ENCODE results near the gene TEX48. TPM values are rescaled to one million over a fixed set of nuclear protein-coding genes. Genes with fewer than 3 reads are reported as not detected.

Gene TEX48
- total RNA-seq, 2 experiments from 2014 or later: 0.57 to 1.2 TPM

DNA sequence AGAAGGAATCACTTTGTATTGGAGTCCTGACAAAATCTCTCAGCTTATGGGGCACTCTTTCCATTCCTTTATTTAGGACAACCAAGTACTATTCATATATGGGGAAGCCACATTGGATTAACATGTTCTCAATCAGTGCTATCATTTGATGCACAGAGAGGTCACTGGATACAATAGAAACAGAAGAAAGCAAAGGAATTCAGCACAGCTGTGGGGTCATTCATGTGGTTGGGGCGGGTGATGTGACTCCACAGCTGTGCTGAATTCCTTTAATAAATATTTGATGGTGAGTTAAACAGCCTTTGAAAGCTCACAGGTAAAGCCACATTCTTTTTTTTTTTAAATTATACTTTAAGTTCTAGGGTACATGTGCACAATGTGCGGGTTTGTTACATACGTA is 854 bp upstream of the TEX48 start:
- H3K27me3 Mint-ChIP-seq: no peaks in the 10 kb centered on the region
- peak overlapping the region; percentile 4 for H3K27ac Mint-ChIP-seq
- no peak overlapping the region for H3K4me3 Mint-ChIP-seq
- no peak for DNase-seq
- peaks cover 5% of the 10 kb centered on the region for H3K9me3 Mint-ChIP-seq
- ChIA-PET CTCF (interaction anchor here (0.7 to 10.6 kb wide), 17 partner anchors 9 to 841 kb away, joined by 3 to 242 read pairs (median 14); no protein-coding TSS in a partner anchor), POLR2A (interaction anchor here (0.7 kb wide), 1 partner anchor 230 kb away, joined by 3 read pairs; no protein-coding TSS in a partner anchor)
- intact Hi-C loops (cut with micrococcal nuclease): loop anchor here (1.0 kb wide), 3 partner anchors 36 to 331 kb away; no protein-coding TSS in a partner anchor
- peaks cover 58% of the 10 kb centered on the region for H3K4me1 Mint-ChIP-seq (ENCODE audit: low read depth)
- H3K36me3 Mint-ChIP-seq: peaks cover 9% of the 10 kb centered on the region

DNA sequence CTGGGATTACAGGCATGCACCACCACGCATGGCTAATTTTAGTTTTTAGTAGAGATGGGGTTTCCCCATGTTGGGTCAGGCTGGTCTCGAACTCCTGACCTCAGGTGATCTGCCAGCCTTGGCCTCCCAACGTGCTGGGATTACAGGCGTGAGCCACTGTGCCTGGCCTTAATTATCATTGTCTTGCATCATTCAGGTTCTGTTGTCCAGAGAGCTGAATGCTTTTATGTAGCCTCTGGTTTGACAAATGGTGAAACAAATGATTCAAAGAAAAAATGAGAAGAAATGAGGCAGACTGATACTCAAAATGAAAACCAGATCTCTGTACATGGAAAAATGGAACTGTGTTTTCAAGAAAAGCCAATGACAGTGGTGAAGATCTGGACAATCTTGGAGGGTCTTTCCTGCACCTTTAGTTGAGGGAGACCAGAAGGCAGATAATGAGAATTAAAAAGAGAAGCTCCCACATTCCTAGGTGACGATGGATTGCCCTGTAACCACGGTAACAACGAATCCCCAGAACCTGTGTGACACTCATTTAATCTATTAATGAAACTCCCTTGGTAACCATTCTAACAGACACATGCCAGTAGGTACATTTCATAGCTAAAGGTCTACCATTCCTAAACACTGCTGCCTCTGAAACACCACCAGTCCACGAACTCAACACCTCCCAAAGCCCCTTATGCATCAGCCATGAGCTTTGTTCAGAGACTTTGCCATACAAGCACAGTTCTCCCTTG is 1.6 kb downstream of the TEX48 start:
- Mint-ChIP-seq H3K4me3 (no peak overlapping the region), H3K4me1 (ENCODE audit: low read depth) (peaks cover 44% of the 10 kb centered on the region), H3K9me3 (peaks cover 4% of the 10 kb centered on the region), H3K36me3 (peaks cover 3% of the 10 kb centered on the region), H3K27me3 (peaks cover 7% of the 10 kb centered on the region), H3K27ac (peak overlapping the region; percentile 36)
- ChIA-PET POLR2A (interaction anchor here (0.8 to 1.9 kb wide), 6 partner anchors 11 to 334 kb away, joined by 3 to 8 read pairs (median 4); no protein-coding TSS in a partner anchor), CTCF (interaction anchor here (0.6 to 10.6 kb wide), 57 partner anchors 11 to 1932 kb away, joined by 3 to 242 read pairs (median 5); partner anchors contain the start of genes ATP6V1G1, TNFSF15 and TNFSF8)
- peak; percentile 40 for DNase-seq
- intact Hi-C loops (cut with micrococcal nuclease): loop anchor here (1.0 kb wide), 2 partner anchors 18 to 228 kb away; no protein-coding TSS in a partner anchor

GRCh38 chr9:114678795-114679194 is 3.2 kb downstream of the TEX48 start:
- intact Hi-C loops (cut with micrococcal nuclease): no loop called here
- Mint-ChIP-seq H3K9me3 (no peaks in the 10 kb centered on the region), H3K36me3 (no peaks in the 10 kb centered on the region), H3K4me3 (no peak overlapping the region), H3K27me3 (peaks cover 8% of the 10 kb centered on the region), H3K4me1 (ENCODE audit: low read depth) (peaks cover 51% of the 10 kb centered on the region), H3K27ac (no peak overlapping the region)
- POLR2A ChIA-PET: no interaction called here
- CTCF ChIA-PET: interaction anchor here (1.0 to 10.6 kb wide), 5 partner anchors 60 to 338 kb away, joined by 4 to 242 read pairs (median 118); no protein-coding TSS in a partner anchor
- DNase-seq: no peak

DNA sequence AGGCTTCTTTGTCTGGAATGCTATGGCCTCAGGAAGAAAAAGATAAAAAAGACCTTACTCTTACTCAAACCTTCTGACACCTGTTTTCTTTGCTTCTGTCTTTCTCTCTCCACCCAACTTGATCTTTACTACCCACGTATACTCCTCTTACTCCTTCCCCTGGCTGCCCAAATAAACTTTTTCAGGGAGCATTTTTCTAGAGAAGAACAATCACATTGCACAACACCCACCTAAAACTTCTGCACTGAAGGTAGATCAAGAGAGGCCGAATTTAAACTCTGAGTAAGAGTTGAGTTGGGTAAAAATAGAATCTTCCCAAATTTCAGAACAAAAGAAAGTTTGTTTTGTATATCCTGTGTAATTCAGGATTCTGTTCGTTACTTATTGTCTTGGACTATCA is 3.9 kb downstream of the TEX48 start:
- DNase-seq: no peak
- H3K9me3 Mint-ChIP-seq: no peaks in the 10 kb centered on the region
- H3K36me3 Mint-ChIP-seq: no peaks in the 10 kb centered on the region
- ChIA-PET CTCF (interaction anchor here (0.7 to 10.6 kb wide), 9 partner anchors 12 to 338 kb away, joined by 3 to 242 read pairs (median 6); no protein-coding TSS in a partner anchor), POLR2A (no interaction called here)
- peaks cover 46% of the 10 kb centered on the region for H3K4me1 Mint-ChIP-seq (ENCODE audit: low read depth)
- no peak overlapping the region for H3K4me3 Mint-ChIP-seq
- peaks cover 8% of the 10 kb centered on the region for H3K27me3 Mint-ChIP-seq
- no peak overlapping the region for H3K27ac Mint-ChIP-seq
- intact Hi-C loops (cut with micrococcal nuclease): no loop called here

GRCh38 chr9:114677418-114677817 is 4.6 kb downstream of the TEX48 start:
- no peak overlapping the region for H3K27ac Mint-ChIP-seq
- H3K9me3 Mint-ChIP-seq: no peaks in the 10 kb centered on the region
- H3K36me3 Mint-ChIP-seq: no peaks in the 10 kb centered on the region
- intact Hi-C loops (cut with micrococcal nuclease): no loop called here
- H3K27me3 Mint-ChIP-seq: peaks cover 8% of the 10 kb centered on the region
- H3K4me1 Mint-ChIP-seq (ENCODE audit: low read depth): peaks cover 43% of the 10 kb centered on the region
- POLR2A ChIA-PET: no interaction called here
- no peak for DNase-seq
- CTCF ChIA-PET: interaction anchor here (0.7 to 10.6 kb wide), 8 partner anchors 12 to 337 kb away, joined by 3 to 242 read pairs (median 5); no protein-coding TSS in a partner anchor
- no peak overlapping the region for H3K4me3 Mint-ChIP-seq

GRCh38 chr9:114676901-114677300 is 5.1 kb downstream of the TEX48 start:
- intact Hi-C loops (cut with micrococcal nuclease): no loop called here
- Mint-ChIP-seq H3K27me3 (peaks cover 8% of the 10 kb centered on the region), H3K27ac (no peak overlapping the region), H3K4me1 (ENCODE audit: low read depth) (peaks cover 41% of the 10 kb centered on the region), H3K9me3 (no peaks in the 10 kb centered on the region), H3K4me3 (no peak overlapping the region), H3K36me3 (no peaks in the 10 kb centered on the region)
- no peak for DNase-seq
- POLR2A ChIA-PET: interaction anchor here (0.6 kb wide), 1 partner anchor 21 kb away, joined by 3 read pairs; no protein-coding TSS in a partner anchor
- CTCF ChIA-PET: interaction anchor here (0.7 to 10.6 kb wide), 7 partner anchors 11 to 338 kb away, joined by 3 to 242 read pairs (median 5); no protein-coding TSS in a partner anchor

GRCh38 chr9:114674798-114675540 is 7.0 kb downstream of the TEX48 start:
- H3K36me3 Mint-ChIP-seq: no peaks in the 10 kb centered on the region
- DNase-seq: peak; percentile 30
- no peak overlapping the region for H3K4me3 Mint-ChIP-seq
- H3K27ac Mint-ChIP-seq: no peak overlapping the region
- peaks cover 25% of the 10 kb centered on the region for H3K4me1 Mint-ChIP-seq (ENCODE audit: low read depth)
- intact Hi-C loops (cut with micrococcal nuclease): no loop called here
- ChIA-PET POLR2A (interaction anchor here (0.6 kb wide), 1 partner anchor 242 kb away, joined by 4 read pairs; no protein-coding TSS in a partner anchor), CTCF (interaction anchor here (0.9 to 10.6 kb wide), 4 partner anchors 65 to 339 kb away, joined by 3 to 242 read pairs (median 6); no protein-coding TSS in a partner anchor)
- H3K9me3 Mint-ChIP-seq: no peaks in the 10 kb centered on the region
- H3K27me3 Mint-ChIP-seq: peaks cover 8% of the 10 kb centered on the region

- Mint-ChIP-seq H3K4me3 (no peak overlapping the region), H3K27me3 (peaks cover 8% of the 10 kb centered on the region), H3K9me3 (no peaks in the 10 kb centered on the region), H3K4me1 (ENCODE audit: low read depth) (peaks cover 22% of the 10 kb centered on the region), H3K27ac (no peak overlapping the region), H3K36me3 (no peaks in the 10 kb centered on the region)
- ChIA-PET POLR2A (no interaction called here), CTCF (interaction anchor here (0.9 to 10.6 kb wide), 4 partner anchors 65 to 340 kb away, joined by 3 to 242 read pairs (median 6); no protein-coding TSS in a partner anchor)
- intact Hi-C loops (cut with micrococcal nuclease): no loop called here
- no peak for DNase-seq
Observed at GRCh38 chr9:114674076-114674797, 7.8 kb downstream of the TEX48 start.

GRCh38 chr9:114671605-114672004 is 10.4 kb downstream of the TEX48 start:
- Mint-ChIP-seq H3K36me3 (no peaks in the 10 kb centered on the region), H3K9me3 (no peaks in the 10 kb centered on the region), H3K4me1 (ENCODE audit: low read depth) (peaks cover 28% of the 10 kb centered on the region), H3K27ac (no peak overlapping the region), H3K4me3 (no peak overlapping the region), H3K27me3 (peaks cover 3% of the 10 kb centered on the region)
- CTCF ChIA-PET: interaction anchor here (1.9 kb wide), 1 partner anchor 266 kb away, joined by 7 read pairs; no protein-coding TSS in a partner anchor
- POLR2A ChIA-PET: no interaction called here
- intact Hi-C loops (cut with micrococcal nuclease): no loop called here
- no peak for DNase-seq

- ChIA-PET POLR2A (no interaction called here), CTCF (interaction anchor here (1.6 to 2.7 kb wide), 2 partner anchors 11 to 265 kb away, joined by 5 to 13 read pairs; no protein-coding TSS in a partner anchor)
- Mint-ChIP-seq H3K27me3 (no peaks in the 10 kb centered on the region), H3K4me3 (no peak overlapping the region), H3K4me1 (ENCODE audit: low read depth) (peaks cover 21% of the 10 kb centered on the region), H3K36me3 (no peaks in the 10 kb centered on the region), H3K27ac (no peak overlapping the region), H3K9me3 (no peaks in the 10 kb centered on the region)
- no peak for DNase-seq
- intact Hi-C loops (cut with micrococcal nuclease): no loop called here
Observed at GRCh38 chr9:114669961-114670360, 12.0 kb downstream of the TEX48 start.

DNA sequence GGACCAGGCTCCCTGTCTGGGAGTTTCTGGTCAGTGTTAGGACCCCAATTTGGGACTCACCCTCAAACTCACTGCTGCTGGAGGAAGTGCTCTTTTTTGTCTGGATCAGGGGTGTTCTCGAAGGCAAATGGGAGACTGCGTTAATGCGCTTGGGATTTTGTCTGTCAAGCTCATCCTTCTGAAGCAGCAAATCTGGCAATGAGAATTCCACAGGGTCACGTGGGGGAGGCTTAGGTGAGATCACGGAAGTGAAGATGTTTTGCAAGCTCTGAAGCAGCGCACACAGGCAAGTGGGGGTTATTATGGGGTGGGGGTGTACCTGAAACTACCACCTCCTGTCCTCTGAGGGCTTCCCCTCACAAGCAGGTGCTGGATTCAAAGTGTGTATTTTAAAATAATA is 13.8 kb downstream of the TEX48 start:
- POLR2A ChIA-PET: no interaction called here
- Mint-ChIP-seq H3K9me3 (no peaks in the 10 kb centered on the region), H3K27ac (no peak overlapping the region), H3K4me3 (no peak overlapping the region), H3K27me3 (peaks cover 2% of the 10 kb centered on the region), H3K4me1 (ENCODE audit: low read depth) (peaks cover 11% of the 10 kb centered on the region), H3K36me3 (no peaks in the 10 kb centered on the region)
- DNase-seq: no peak
- CTCF ChIA-PET: interaction anchor here (0.7 to 2.7 kb wide), 7 partner anchors 10 to 347 kb away, joined by 3 to 13 read pairs (median 3); no protein-coding TSS in a partner anchor
- intact Hi-C loops (cut with micrococcal nuclease): no loop called here
